Right cardiac atrium (tissue), 5 donors: Measurements from ENCODE around the gene LRRC7. TPM values are rescaled to one million over a fixed set of nuclear protein-coding genes. Genes with fewer than 3 reads are reported as not detected.
A peak's percentile ranks its signal among the peaks of the same experiment; 100 is the strongest.
"Not testable (repeated sequence)": the region's sequence is repeated elsewhere in the genome, so short reads cannot be mapped to it uniquely, and the experiment has no call there.

Experiments
- ATAC-seq, 2 donors: fragments of 200-7000 bp; cut with Tn5 transposase; one replicate each; pipeline versions ENCODE4 v1.8.0 to v1.9.1; 2020; ENCODE audit warnings: moderate library complexity in 2 of 2, mild to moderate bottlenecking in 1 of 2
- DNase-seq, 3 donors: peaks; one replicate each; pipeline ENCODE4 v3.0.0-alpha.2; 2020
- H3K27ac ChIP-seq: one replicate; pipeline ENCODE4 v1.5.1; 2013; ENCODE audit warnings: mild to moderate bottlenecking, low read length, control low read depth, moderate library complexity
- H3K27me3 ChIP-seq: one replicate; pipeline ENCODE4 v1.6.1; 2013; ENCODE audit not compliant: control insufficient read depth, insufficient read depth
- H3K4me1 ChIP-seq: one replicate; pipeline ENCODE4 v1.6.1; 2013; ENCODE audit warnings: low read length; ENCODE audit not compliant: control insufficient read depth, insufficient read depth
- H3K4me3 ChIP-seq: one replicate; pipeline ENCODE4 v1.5.1; 2013; ENCODE audit warnings: low read length, control low read depth
- H3K9me3 ChIP-seq: one replicate; pipeline ENCODE4 v1.6.1; 2013; ENCODE audit warnings: low read length; ENCODE audit not compliant: control insufficient read depth
- WGBS: extraction: QIAGEN DNeasy Blood & Tissue Kit; methylation state at CpG from one replicate; pipeline ENCODE4 v1.1.7; 2013; 5-methylcytosine and 5-hydroxymethylcytosine counted together
- intact Hi-C, 4 donors: fragments of 100-400 bp; cut with DNase I; formaldehyde crosslinking; loops; one replicate each; pipeline versions ENCODE4 v1.11.0 to v1.14.0; 2022 to 2023
- polyA plus RNA-seq: library from polyadenylated mRNA; stranded (reverse); fragments of 200-250 nt; gene quantifications from one replicate; pipeline ENCODE4 v1.2.3, GENCODE V29; 2013
- total RNA-seq, 4 donors: library from RNA; stranded (reverse); fragmentation: NEBNext Ultra II Directional; extraction: Animal tissue kit (Norgen Biotek cat#: 25700); gene quantifications; one replicate each; pipeline ENCODE4 v1.2.1, GENCODE V29; 2021
- donor health status: healthy with polysubstance abuse.
- donor health status: DM: no; HTN: yes; CAD: no.
- donor health status: DM: no; HTN: no; CAD: no.
- donor health status: DM: no; HTN: yes; CAD: no; lungs with severe emphysema.
- donor health status: DM: yes; HTN: yes; CAD: no.

The LRRC7 gene
- total and polyA plus RNA-seq, 5 donors, result 0.91 to 6.5 (median 3.4) TPM

DNA sequence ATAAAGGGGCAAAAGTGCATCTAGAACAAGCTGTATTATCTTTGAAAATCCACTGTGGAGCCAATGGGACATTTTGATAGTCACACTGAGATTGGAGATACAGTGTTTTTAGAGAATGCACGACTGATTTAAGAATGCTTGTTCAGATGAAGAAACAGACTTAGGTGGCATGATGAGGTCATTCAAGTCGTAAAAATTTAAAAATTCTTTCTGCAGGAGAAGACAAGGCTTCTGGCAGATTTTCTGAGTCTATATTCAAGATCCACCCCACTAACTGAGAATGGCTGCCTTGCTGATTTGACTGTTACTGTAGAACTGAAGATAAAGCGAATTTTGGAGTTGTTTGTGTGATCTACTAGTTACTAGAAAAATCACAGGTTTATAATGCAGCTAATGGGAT is 310.6 kb downstream of the LRRC7 start:
- WGBS, result 54% methylated on average over 3 of the region's 3 CpGs
- ATAC-seq, result no peak
- Histone ChIP-seq H3K4me1 (no peaks in the 10 kb centered on the region), H3K27ac (no peak overlapping the region), H3K27me3 (no peaks in the 10 kb centered on the region), H3K9me3 (no peaks in the 10 kb centered on the region), H3K4me3 (no peak overlapping the region)
- intact Hi-C loops, result no loop called here
- DNase-seq, result no peak

DNA sequence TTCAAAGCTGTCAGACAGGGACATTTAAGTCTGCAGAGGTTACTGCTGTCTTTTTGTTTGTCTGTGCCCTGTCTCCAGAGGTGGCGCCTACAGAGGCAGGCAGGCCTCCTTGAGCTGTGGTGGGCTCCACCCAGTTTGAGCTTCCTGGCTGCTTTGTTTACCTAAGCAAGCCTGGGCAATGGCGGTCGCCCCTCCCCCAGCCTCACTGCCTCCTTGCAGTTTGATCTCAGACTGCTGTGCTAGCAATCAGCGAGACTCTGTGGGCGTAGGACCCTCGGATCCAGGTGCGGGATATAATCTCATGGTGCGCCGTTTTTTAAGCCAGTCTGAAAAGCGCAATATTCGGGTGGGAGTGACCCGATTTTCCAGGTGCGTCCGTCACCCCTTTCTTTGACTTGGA is 320.3 kb downstream of the LRRC7 start:
- ATAC-seq, intact Hi-C loops, H3K27me3 ChIP-seq, H3K4me1 ChIP-seq, H3K9me3 ChIP-seq, H3K27ac ChIP-seq, DNase-seq, H3K4me3 ChIP-seq: not testable (repeated sequence)
- WGBS, result 92% methylated on average over 13 of the region's 14 CpGs

DNA sequence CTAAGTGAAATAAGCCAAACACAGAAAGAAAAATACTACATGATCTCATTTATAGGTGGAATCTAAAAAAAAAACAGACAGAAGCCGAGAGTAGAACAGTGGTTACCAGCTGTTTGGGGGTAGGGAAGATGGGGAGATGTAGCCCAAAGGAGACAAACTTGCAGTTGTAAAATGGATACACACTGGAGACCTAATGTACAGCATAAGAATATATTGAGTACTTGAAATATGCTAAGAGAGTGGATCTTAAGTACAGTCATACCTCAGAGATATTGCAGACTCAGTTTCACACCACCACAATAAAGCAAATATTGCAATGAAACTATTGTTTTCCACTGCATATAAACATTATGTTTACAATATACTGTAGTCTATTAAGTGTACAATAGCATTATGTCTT is 320.9 kb downstream of the LRRC7 start:
- no peaks in the 10 kb centered on the region for H3K4me1 ChIP-seq
- H3K27me3 ChIP-seq, result no peaks in the 10 kb centered on the region
- ATAC-seq (no peak), DNase-seq (no peak)
- no peak overlapping the region for H3K4me3 ChIP-seq
- no peaks in the 10 kb centered on the region for H3K9me3 ChIP-seq
- intact Hi-C loops, result no loop called here
- H3K27ac ChIP-seq, result no peak overlapping the region
- 77% methylated on average over 1 of the region's 1 CpG for WGBS

DNA sequence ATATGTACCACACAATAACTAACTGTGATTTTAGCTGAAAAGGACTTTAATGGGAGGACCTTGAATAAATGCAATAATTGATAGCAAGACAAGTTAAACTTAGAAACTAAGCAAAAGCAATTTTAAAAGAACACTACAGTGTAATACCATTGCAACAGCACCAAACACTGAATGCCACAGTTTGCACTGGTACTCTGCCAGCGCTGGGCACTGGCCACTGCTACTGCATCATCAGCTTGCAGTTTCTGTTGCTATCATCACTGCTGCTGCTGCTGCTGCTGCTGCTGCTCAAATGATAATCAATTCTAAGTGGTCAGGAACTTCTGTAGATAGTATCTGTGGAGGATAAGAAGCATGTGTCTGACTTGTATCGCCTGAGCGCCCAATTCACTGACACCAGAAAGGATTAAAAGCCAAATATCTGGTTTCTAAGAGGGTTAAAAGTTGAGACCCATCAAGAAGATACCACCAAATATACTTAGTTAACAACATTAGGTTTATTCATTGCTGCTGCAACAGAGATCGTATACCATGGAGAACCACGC is 330.8 kb downstream of the LRRC7 start:
- ATAC-seq (no peak), DNase-seq (peak in 1 of 3 donors; percentile 47)
- Histone ChIP-seq H3K27me3 (no peaks in the 10 kb centered on the region), H3K4me3 (no peak overlapping the region), H3K4me1 (no peaks in the 10 kb centered on the region), H3K27ac (no peak overlapping the region), H3K9me3 (no peaks in the 10 kb centered on the region)
- intact Hi-C loops, result no loop called here
- WGBS, result 76% methylated on average over 5 of the region's 5 CpGs

DNA sequence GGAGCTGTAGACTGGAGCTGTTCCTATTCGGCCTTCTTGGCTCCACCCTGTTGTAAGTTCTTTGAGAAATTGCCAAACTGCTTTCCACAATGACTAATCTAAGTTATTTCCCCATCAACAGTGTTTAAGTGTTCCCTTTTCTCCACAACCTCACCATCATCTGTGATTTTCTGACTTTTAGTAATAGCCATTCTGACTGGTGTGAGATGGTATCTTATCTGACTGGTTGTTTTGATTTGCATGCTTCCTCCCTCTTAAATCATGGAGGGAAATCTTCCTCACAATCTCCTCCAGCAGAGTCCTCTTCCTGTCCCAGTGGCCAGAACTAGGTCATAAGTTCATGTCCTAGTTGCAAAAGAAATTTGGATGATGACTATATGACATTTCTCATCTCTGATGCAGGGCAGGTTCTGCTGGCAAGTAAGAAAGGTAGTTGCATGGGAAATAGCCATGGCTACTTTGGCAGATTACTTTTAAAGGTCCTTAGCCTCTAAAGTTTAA is 343.6 kb downstream of the LRRC7 start:
- 19% methylated on average over 1 of the region's 1 CpG for WGBS
- Histone ChIP-seq H3K4me3 (no peak overlapping the region), H3K27ac (no peak overlapping the region), H3K4me1 (no peaks in the 10 kb centered on the region), H3K9me3 (no peaks in the 10 kb centered on the region), H3K27me3 (no peaks in the 10 kb centered on the region)
- peak; percentile 47 to 75 for ATAC-seq
- intact Hi-C loops, result no loop called here
- no peak for DNase-seq

DNA sequence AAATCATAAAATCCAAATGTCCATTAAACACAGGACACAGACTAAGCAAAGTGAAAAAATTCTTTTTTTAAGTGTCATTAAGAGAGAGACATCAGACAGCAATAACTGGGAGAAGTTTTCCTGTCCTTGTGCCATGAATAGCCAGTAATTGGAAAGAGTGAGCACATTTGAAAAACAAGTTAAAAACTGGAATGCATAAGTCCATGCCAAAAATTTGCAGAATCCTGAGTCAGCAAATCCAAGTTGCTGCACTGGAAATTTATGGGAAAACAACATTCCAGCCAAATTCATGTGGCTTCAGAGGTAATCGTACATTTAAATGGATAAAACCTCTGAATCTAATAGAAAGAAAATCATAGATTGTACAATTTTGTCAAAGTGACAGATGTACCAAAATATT is 346.3 kb downstream of the LRRC7 start:
- no peaks in the 10 kb centered on the region for H3K27me3 ChIP-seq
- no peak overlapping the region for H3K27ac ChIP-seq
- no peak for DNase-seq
- peak in 1 of 2 donors; percentile 38 for ATAC-seq
- H3K9me3 ChIP-seq, result no peaks in the 10 kb centered on the region
- 42% methylated on average over 1 of the region's 1 CpG for WGBS
- intact Hi-C loops, result no loop called here
- no peak overlapping the region for H3K4me3 ChIP-seq
- no peaks in the 10 kb centered on the region for H3K4me1 ChIP-seq

DNA sequence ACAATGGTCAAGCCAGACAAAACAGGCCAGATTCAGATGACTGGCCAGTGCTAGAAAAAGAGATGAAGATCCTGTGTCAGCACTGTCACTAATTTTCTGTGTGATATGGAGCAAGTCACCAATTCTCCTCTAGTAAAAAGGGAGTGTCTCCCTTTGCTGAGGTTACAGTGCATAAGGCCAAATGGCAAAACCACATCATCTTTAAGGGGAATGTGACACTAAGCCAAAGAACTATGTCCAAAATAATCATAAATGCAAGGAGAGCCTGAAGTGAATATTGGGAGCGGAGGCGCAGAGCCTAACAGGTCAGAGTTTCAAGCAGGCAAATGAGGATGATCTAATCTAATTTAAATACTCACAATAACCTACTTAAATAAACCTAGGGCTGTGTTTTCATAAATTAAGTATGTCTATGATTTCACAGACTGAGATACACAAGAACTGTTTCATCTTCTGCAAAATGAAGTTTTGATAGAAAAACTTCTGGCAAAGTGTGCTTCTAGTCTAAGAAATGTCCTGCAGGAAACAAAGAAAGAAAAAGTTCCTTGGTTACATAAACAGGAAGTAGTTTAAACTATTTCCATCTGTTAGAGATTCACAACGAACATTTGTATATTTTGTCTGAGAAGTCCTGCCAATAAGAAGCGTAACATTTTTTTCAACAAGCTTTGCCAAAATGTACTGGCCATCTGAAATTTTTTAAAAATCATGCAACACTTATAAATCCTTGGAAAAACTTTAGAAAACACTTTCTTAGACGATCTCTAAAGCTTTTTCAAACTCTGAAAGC is 347.4 kb downstream of the LRRC7 start:
- no peak overlapping the region for H3K4me3 ChIP-seq
- H3K27ac ChIP-seq, result no peak overlapping the region
- 44% methylated on average over 5 of the region's 5 CpGs for WGBS
- intact Hi-C loops, result no loop called here
- H3K9me3 ChIP-seq, result no peaks in the 10 kb centered on the region
- ATAC-seq, result no peak
- H3K27me3 ChIP-seq, result no peaks in the 10 kb centered on the region
- DNase-seq, result no peak
- no peaks in the 10 kb centered on the region for H3K4me1 ChIP-seq

DNA sequence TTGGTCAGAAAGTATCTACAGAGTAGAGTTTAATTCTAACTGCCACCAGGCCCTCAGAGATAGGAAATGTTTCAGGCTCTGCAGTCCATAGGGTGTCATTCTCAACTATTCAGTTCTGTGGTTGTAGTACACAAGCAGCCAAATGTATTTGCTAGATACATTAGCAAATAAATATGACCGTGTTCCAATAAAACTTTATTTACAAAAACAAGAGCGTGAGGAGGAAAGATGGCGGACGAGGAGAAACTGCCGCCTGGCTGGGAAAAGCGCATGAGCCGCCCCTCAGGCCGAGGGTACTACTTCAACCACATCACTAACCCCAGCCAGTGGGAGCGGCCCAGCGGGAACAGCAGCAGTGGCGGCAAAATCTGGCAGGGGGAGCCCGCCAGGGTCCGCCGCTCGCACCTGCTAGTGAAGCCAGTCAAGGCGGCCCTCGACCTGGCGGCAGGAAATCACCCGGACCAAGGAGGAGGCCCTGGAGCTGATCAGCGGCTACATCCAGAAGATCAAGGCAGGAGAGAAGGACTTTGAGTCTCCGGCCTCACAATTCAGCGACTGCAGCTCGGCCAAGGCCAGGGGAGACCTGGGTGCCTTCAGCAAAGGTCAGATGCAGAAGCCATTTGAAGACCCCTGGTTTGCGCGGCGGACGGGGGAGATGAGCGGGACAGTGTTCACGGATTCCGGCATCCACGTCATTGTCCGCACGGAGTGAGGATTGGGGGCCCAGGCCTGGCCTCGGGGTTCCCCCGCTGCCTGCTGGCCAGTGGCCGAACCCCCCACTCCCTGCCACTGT is 351.6 kb downstream of the LRRC7 start:
- DNase-seq (peak in 2 of 3 donors; percentile 41 to 62), ATAC-seq (no peak)
- intact Hi-C loops, result no loop called here
- 97% methylated on average over 36 of the region's 36 CpGs for WGBS
- Histone ChIP-seq H3K4me3 (no peak overlapping the region), H3K9me3 (no peaks in the 10 kb centered on the region), H3K4me1 (no peaks in the 10 kb centered on the region), H3K27ac (no peak overlapping the region), H3K27me3 (no peaks in the 10 kb centered on the region)

DNA sequence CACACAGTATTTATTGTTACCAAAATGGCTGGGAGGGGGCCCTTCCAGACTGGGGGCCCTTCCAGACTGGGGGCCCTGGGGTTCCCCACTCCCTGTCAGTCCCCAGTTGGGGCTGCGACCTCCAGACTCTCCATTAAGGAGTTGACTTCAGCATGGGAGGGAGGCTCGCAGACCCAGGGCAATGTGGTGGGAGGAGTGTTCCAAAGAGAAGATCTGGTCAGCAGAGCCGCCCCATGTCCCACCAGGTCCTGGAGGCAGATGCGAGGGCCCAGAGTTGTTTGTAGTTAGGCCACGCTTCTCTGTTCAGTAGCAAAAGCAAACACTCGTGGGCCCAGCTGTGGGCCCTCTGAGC is 352.2 kb downstream of the LRRC7 start:
- Histone ChIP-seq H3K4me3 (no peak overlapping the region), H3K27me3 (no peaks in the 10 kb centered on the region), H3K27ac (no peak overlapping the region), H3K9me3 (no peaks in the 10 kb centered on the region), H3K4me1 (no peaks in the 10 kb centered on the region)
- WGBS, result 82% methylated on average over 6 of the region's 6 CpGs
- intact Hi-C loops, result no loop called here
- ATAC-seq (no peak), DNase-seq (no peak)

DNA sequence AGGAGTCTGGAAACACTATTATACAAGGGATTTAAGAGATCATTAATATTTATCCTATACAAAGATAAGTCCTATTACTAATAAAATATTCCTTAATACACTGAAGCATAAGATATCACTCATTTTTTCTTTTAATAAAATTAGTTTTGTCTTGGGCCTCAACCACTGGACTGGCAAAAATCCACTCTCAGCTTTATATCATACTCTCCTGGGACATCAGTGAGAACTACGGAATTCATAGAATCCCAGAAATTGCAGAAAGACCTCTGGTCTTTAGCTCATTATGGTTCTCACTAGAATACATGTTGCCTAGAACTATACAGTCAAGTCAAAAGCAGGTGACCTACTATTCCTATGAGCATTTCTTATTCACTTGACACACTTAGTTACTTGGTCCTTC is 352.7 kb downstream of the LRRC7 start:
- Histone ChIP-seq H3K9me3 (no peaks in the 10 kb centered on the region), H3K4me3 (no peak overlapping the region), H3K27me3 (no peaks in the 10 kb centered on the region), H3K4me1 (no peaks in the 10 kb centered on the region), H3K27ac (no peak overlapping the region)
- DNase-seq (no peak), ATAC-seq (no peak)
- WGBS, result 67% methylated on average over 1 of the region's 1 CpG
- intact Hi-C loops, result no loop called here

DNA sequence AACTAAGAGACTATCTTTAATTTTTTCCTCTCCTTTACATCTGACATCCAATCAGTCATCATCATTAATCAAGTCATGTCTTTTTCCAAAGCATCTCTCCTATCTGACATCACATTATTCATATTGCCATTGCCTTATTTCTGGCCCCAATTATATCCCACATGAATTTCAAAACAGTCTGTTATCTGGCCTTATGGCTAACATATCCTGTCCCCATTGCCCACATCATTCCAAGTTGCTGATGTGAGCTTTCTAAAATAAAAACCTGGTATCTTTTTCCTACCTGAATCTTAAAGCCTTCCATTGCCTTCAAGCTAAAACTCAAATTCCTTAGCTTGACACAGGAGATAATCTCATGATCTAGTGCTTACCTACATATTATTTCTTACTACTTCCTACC is 353.8 kb downstream of the LRRC7 start:
- Histone ChIP-seq H3K4me3 (no peak overlapping the region), H3K9me3 (no peaks in the 10 kb centered on the region), H3K27me3 (no peaks in the 10 kb centered on the region), H3K27ac (no peak overlapping the region), H3K4me1 (no peaks in the 10 kb centered on the region)
- ATAC-seq (no peak), DNase-seq (no peak)
- intact Hi-C loops, result no loop called here
